ENCODE measurements around the gene ERMAP. TPM values are rescaled to one million over a fixed set of nuclear protein-coding genes. Genes with fewer than 3 reads are reported as not detected.
"Not testable (repeated sequence)": the region's sequence is repeated elsewhere in the genome, so short reads cannot be mapped to it uniquely, and the experiment has no call there.

The ERMAP gene
- total and polyA plus RNA-seq, 4 experiments from 2014 or later, result 2.0 to 8.6 (median 5.3) TPM

DNA sequence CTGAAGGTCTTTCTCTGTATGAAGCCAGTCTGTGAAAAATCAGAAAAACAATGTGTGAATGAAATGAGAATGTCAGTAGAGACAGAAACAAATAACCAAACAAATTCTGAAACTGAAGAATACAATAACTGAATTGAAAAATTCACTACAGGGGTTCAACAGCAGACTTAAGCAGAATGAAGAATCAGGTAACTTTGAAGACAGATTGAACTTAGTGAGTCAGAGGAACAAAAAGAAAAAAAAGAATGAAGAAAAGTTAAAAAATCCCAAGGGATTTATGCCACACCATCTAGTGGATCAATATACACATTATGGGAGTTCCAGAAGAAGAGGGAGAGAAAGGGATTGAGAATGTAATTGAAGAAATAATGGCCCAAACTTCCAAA lies 44.1 kb downstream of the ERMAP start:
- H3K4me1 ChIP-seq (ENCODE audit: insufficient read depth, low read length), result no peaks in the 10 kb centered on the region
- H3K27me3 Mint-ChIP-seq, result peaks cover 21 to 24% of the 10 kb centered on the region in 2 donors
- H3K27ac Mint-ChIP-seq, result no peak overlapping the region
- H3K27me3 ChIP-seq (ENCODE audit: insufficient read depth, low read length), result peaks cover 7% of the 10 kb centered on the region
- DNase-seq, result no peak
- H3K9me3 Mint-ChIP-seq, result peaks cover 4 to 33% (median 21%) of the 10 kb centered on the region in 8 donors
- intact Hi-C loops (cut with micrococcal nuclease), result no loop called here
- peaks cover 1 to 19% of the 10 kb centered on the region in 2 donors for H3K36me3 Mint-ChIP-seq
- H3K9me3 ChIP-seq (ENCODE audit: control insufficient read depth in 1 of 2, low read length in 2 of 2), result no peaks in the 10 kb centered on the region
- no peaks in the 10 kb centered on the region for H3K36me3 ChIP-seq (ENCODE audit: insufficient read depth, low read length)
- no peak overlapping the region for H3K4me3 ChIP-seq (ENCODE audit: low read length in 2 of 2)
- POLR2A ChIA-PET (ENCODE audit: partially characterized antibody), result no interaction called here
- H3K4me3 Mint-ChIP-seq, result no peak overlapping the region
- no peak overlapping the region for H3K27ac ChIP-seq (ENCODE audit: low read depth, low read length)
- CTCF ChIA-PET (ENCODE audit: partially characterized antibody), result no interaction called here
- H3K4me1 Mint-ChIP-seq, result no peaks in the 10 kb centered on the region

GRCh38 chr1:42866549-42866948 lies 49.6 kb downstream of the ERMAP start:
- Histone ChIP-seq H3K4me3 (ENCODE audit: low read length in 2 of 2) (no peak overlapping the region), H3K36me3 (ENCODE audit: insufficient read depth, low read length) (no peaks in the 10 kb centered on the region), H3K27ac (ENCODE audit: low read depth, low read length) (no peak overlapping the region), H3K27me3 (ENCODE audit: insufficient read depth, low read length) (no peaks in the 10 kb centered on the region), H3K4me1 (ENCODE audit: insufficient read depth, low read length) (no peaks in the 10 kb centered on the region), H3K9me3 (ENCODE audit: control insufficient read depth in 1 of 2, low read length in 2 of 2) (no peaks in the 10 kb centered on the region)
- CTCF ChIA-PET (ENCODE audit: partially characterized antibody), result no interaction called here
- no peak for DNase-seq
- peaks cover 0 to 5% (median 4%) of the 10 kb centered on the region in 8 donors for H3K9me3 Mint-ChIP-seq
- no peak overlapping the region for H3K4me3 Mint-ChIP-seq
- H3K27me3 Mint-ChIP-seq, result peaks cover 4 to 5% of the 10 kb centered on the region in 2 donors
- intact Hi-C loops (cut with micrococcal nuclease), result no loop called here
- H3K27ac Mint-ChIP-seq, result no peak overlapping the region
- POLR2A ChIA-PET (ENCODE audit: partially characterized antibody), result no interaction called here
- H3K4me1 Mint-ChIP-seq, result peaks cover 0 to 2% (median 0%) of the 10 kb centered on the region in 4 donors
- no peaks in the 10 kb centered on the region for H3K36me3 Mint-ChIP-seq

- H3K27me3 ChIP-seq (ENCODE audit: insufficient read depth, low read length); CTCF ChIA-PET (ENCODE audit: partially characterized antibody); H3K4me1 ChIP-seq (ENCODE audit: insufficient read depth, low read length); H3K27me3 Mint-ChIP-seq; H3K36me3 ChIP-seq (ENCODE audit: insufficient read depth, low read length); H3K4me1 Mint-ChIP-seq; H3K9me3 Mint-ChIP-seq; H3K9me3 ChIP-seq (ENCODE audit: control insufficient read depth in 1 of 2, low read length in 2 of 2); H3K27ac ChIP-seq (ENCODE audit: low read depth, low read length); H3K4me3 ChIP-seq (ENCODE audit: low read length in 2 of 2); H3K36me3 Mint-ChIP-seq; intact Hi-C loops (cut with micrococcal nuclease); POLR2A ChIA-PET (ENCODE audit: partially characterized antibody); DNase-seq; H3K27ac Mint-ChIP-seq; H3K4me3 Mint-ChIP-seq: not testable (repeated sequence)
These were observed 51.5 kb downstream of the ERMAP start for GRCh38 chr1:42868466-42868865.

DNA sequence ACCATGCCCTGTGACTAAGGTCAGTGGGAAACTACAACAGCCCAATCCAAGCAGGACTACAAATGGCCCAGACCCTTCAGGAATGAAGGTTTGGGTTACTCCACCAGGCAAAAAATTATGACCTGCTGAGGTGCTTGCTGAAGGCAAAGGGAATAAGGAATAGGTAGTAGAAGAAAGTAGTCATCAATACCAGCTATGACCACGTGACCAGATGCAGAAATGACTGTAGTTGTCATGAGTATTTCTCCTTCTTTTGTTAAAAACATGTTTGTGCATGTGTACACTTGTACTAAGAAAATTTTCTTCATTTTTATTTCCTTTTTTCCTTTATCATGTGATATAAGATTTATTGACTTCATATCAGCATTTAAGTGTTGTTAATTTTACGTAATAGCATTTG lies 52.3 kb downstream of the ERMAP start:
- H3K4me3 Mint-ChIP-seq; H3K4me1 ChIP-seq (ENCODE audit: insufficient read depth, low read length); H3K27me3 Mint-ChIP-seq; H3K4me3 ChIP-seq (ENCODE audit: low read length in 2 of 2); CTCF ChIA-PET (ENCODE audit: partially characterized antibody); H3K36me3 Mint-ChIP-seq; H3K4me1 Mint-ChIP-seq; DNase-seq; H3K27ac Mint-ChIP-seq; H3K9me3 ChIP-seq (ENCODE audit: control insufficient read depth in 1 of 2, low read length in 2 of 2); H3K27ac ChIP-seq (ENCODE audit: low read depth, low read length); intact Hi-C loops (cut with micrococcal nuclease); POLR2A ChIA-PET (ENCODE audit: partially characterized antibody); H3K27me3 ChIP-seq (ENCODE audit: insufficient read depth, low read length); H3K36me3 ChIP-seq (ENCODE audit: insufficient read depth, low read length): not testable (repeated sequence)
- peaks cover 0 to 10% (median 2%) of the 10 kb centered on the region in 8 donors for H3K9me3 Mint-ChIP-seq

DNA sequence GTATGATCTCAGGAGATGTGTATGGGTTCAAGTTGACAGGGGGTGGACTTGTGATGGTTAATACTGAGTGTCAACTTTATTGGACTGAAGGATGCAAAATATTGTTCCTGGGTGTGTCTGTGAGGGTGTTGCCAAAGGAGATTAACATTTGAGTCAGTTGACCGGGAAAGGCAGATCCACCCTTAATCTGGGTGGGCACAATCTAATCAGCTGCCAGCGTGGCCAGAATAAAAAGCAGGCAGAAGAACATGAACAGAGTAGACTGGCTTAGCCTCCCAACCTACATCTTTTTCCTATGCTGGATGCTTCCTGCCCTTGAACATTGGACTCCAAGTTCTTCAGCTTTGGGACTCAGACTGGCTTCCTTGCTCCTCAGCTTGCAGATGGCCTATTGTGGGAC lies 52.8 kb downstream of the ERMAP start:
- H3K9me3 Mint-ChIP-seq, result peaks cover 0 to 10% (median 2%) of the 10 kb centered on the region in 8 donors

DNA sequence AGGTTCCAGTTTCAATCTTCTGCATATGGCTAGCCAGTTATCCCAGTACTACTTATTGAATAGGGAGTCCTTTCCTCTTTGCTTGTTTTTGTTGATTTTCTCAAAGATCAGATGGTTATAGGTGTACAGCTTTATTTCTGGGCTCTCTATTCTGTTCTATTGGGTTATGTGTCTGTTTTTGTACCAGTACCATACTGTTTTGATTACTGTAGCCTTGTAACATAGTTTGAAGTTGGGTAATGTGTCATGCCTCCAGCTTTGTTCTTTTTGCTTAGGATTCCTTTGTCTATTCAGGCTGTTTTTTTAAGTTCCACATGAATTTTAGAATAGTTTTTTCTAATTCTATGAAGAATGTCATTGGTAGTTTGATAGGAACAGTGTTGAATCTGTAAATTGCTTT lies 56.2 kb downstream of the ERMAP start:
- H3K4me1 Mint-ChIP-seq; H3K27ac Mint-ChIP-seq; H3K36me3 Mint-ChIP-seq; DNase-seq; H3K4me3 ChIP-seq (ENCODE audit: low read length in 2 of 2); intact Hi-C loops (cut with micrococcal nuclease); H3K36me3 ChIP-seq (ENCODE audit: insufficient read depth, low read length); POLR2A ChIA-PET (ENCODE audit: partially characterized antibody); H3K4me3 Mint-ChIP-seq; H3K4me1 ChIP-seq (ENCODE audit: insufficient read depth, low read length); H3K27me3 ChIP-seq (ENCODE audit: insufficient read depth, low read length); H3K27ac ChIP-seq (ENCODE audit: low read depth, low read length); H3K27me3 Mint-ChIP-seq; H3K9me3 ChIP-seq (ENCODE audit: control insufficient read depth in 1 of 2, low read length in 2 of 2); CTCF ChIA-PET (ENCODE audit: partially characterized antibody): not testable (repeated sequence)
- H3K9me3 Mint-ChIP-seq, result peaks cover 0 to 10% (median 2%) of the 10 kb centered on the region in 8 donors

More for the DNA sequence above, 52.8 kb downstream of the ERMAP start:
- H3K27me3 ChIP-seq (ENCODE audit: insufficient read depth, low read length); POLR2A ChIA-PET (ENCODE audit: partially characterized antibody); CTCF ChIA-PET (ENCODE audit: partially characterized antibody); H3K4me3 Mint-ChIP-seq; H3K36me3 Mint-ChIP-seq; H3K9me3 ChIP-seq (ENCODE audit: control insufficient read depth in 1 of 2, low read length in 2 of 2); DNase-seq; H3K27ac Mint-ChIP-seq; H3K4me1 ChIP-seq (ENCODE audit: insufficient read depth, low read length); H3K36me3 ChIP-seq (ENCODE audit: insufficient read depth, low read length); H3K27ac ChIP-seq (ENCODE audit: low read depth, low read length); H3K4me3 ChIP-seq (ENCODE audit: low read length in 2 of 2); intact Hi-C loops (cut with micrococcal nuclease); H3K27me3 Mint-ChIP-seq; H3K4me1 Mint-ChIP-seq: not testable (repeated sequence)

- H3K27me3 ChIP-seq (ENCODE audit: insufficient read depth, low read length), result no peaks in the 10 kb centered on the region
- H3K36me3 ChIP-seq (ENCODE audit: insufficient read depth, low read length), result no peaks in the 10 kb centered on the region
- DNase-seq, result no peak
- H3K36me3 Mint-ChIP-seq, result no peaks in the 10 kb centered on the region
- ChIA-PET POLR2A (ENCODE audit: partially characterized antibody) (interaction anchor here (0.6 kb wide), 1 partner anchor 14 kb away, joined by 3 read pairs; no protein-coding TSS in a partner anchor), CTCF (ENCODE audit: partially characterized antibody) (interaction anchor here (0.6 to 0.7 kb wide), 2 partner anchors 72 to 93 kb away, joined by 3 read pairs; no protein-coding TSS in a partner anchor)
- intact Hi-C loops (cut with micrococcal nuclease), result no loop called here
- H3K27ac Mint-ChIP-seq, result peak overlapping the region in 1 of 7 donors; percentile 54
- H3K27ac ChIP-seq (ENCODE audit: low read depth, low read length), result no peak overlapping the region
- H3K9me3 ChIP-seq (ENCODE audit: control insufficient read depth in 1 of 2, low read length in 2 of 2), result no peaks in the 10 kb centered on the region
- no peak overlapping the region for H3K4me3 ChIP-seq (ENCODE audit: low read length in 2 of 2)
- H3K4me1 Mint-ChIP-seq, result peaks cover 0 to 2% (median 0%) of the 10 kb centered on the region in 4 donors
- peaks cover 4 to 7% of the 10 kb centered on the region in 2 donors for H3K27me3 Mint-ChIP-seq
- H3K9me3 Mint-ChIP-seq, result peaks cover 0 to 10% (median 3%) of the 10 kb centered on the region in 8 donors
- H3K4me1 ChIP-seq (ENCODE audit: insufficient read depth, low read length), result no peaks in the 10 kb centered on the region
- H3K4me3 Mint-ChIP-seq, result no peak overlapping the region
These were observed 56.7 kb downstream of the ERMAP start for GRCh38 chr1:42873670-42874069.

- H3K9me3 Mint-ChIP-seq, result peaks cover 0 to 10% (median 3%) of the 10 kb centered on the region in 8 donors
- H3K9me3 ChIP-seq (ENCODE audit: control insufficient read depth in 1 of 2, low read length in 2 of 2), result no peaks in the 10 kb centered on the region
- H3K27me3 ChIP-seq (ENCODE audit: insufficient read depth, low read length), result no peaks in the 10 kb centered on the region
- peaks cover 5 to 10% of the 10 kb centered on the region in 2 donors for H3K27me3 Mint-ChIP-seq
- H3K4me1 Mint-ChIP-seq, result peaks cover 0 to 2% (median 0%) of the 10 kb centered on the region in 4 donors
- H3K36me3 ChIP-seq (ENCODE audit: insufficient read depth, low read length), result no peaks in the 10 kb centered on the region
- H3K27ac ChIP-seq (ENCODE audit: low read depth, low read length), result no peak overlapping the region
- H3K4me3 Mint-ChIP-seq, result no peak overlapping the region
- no peak for DNase-seq
- ChIA-PET CTCF (ENCODE audit: partially characterized antibody) (no interaction called here), POLR2A (ENCODE audit: partially characterized antibody) (no interaction called here)
- no peak overlapping the region for H3K4me3 ChIP-seq (ENCODE audit: low read length in 2 of 2)
- no peak overlapping the region for H3K27ac Mint-ChIP-seq
- H3K36me3 Mint-ChIP-seq, result no peaks in the 10 kb centered on the region
- intact Hi-C loops (cut with micrococcal nuclease), result no loop called here
- no peaks in the 10 kb centered on the region for H3K4me1 ChIP-seq (ENCODE audit: insufficient read depth, low read length)
These were observed 59.1 kb downstream of the ERMAP start for GRCh38 chr1:42876009-42876408.
